OCI-LY1 (cell line): ENCODE measurements around the gene IMMT.

Experiments
- EZH2 ChIP-seq: fragments of 200-600 bp; sonication (generic), shearing (Covaris generic); IDR thresholded peaks from 2 replicates; pipeline ENCODE4 v1.8.0; 2017; ENCODE audit warnings: borderline replicate concordance, mixed run types, mild to moderate bottlenecking, antibody characterized with exemption, low read length, moderate library complexity, mixed read lengths
- TF ChIP-seq, protein P1 (sequence below): fragments of 200-600 bp; sonication (generic), shearing (Covaris generic); IDR thresholded peaks from 2 replicates; pipeline ENCODE4 v1.5.1; 2017; ENCODE audit warnings: mild to moderate bottlenecking, antibody characterized with exemption, low read length, moderate library complexity, mixed read lengths

DNA sequence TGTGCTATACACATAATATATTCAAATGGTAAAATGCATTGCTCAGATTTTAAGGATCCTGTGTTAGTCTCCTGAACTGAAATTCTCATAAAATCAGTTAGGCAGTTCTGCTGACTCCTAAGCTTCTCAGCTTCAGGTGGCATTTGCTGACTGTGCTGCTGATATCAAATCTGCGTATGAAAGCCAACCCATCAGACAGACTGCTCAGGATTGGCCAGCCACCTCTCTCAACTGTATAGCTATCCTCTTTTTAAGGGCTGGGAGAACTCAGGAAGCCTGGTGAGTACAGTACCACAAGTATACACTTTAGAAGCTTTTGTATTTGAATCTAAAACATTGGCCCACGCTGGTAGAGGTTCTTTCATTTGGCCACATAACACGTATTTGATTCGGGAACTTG, 60.6 kb downstream of the IMMT start:
- TF ChIP-seq, protein P1, sequence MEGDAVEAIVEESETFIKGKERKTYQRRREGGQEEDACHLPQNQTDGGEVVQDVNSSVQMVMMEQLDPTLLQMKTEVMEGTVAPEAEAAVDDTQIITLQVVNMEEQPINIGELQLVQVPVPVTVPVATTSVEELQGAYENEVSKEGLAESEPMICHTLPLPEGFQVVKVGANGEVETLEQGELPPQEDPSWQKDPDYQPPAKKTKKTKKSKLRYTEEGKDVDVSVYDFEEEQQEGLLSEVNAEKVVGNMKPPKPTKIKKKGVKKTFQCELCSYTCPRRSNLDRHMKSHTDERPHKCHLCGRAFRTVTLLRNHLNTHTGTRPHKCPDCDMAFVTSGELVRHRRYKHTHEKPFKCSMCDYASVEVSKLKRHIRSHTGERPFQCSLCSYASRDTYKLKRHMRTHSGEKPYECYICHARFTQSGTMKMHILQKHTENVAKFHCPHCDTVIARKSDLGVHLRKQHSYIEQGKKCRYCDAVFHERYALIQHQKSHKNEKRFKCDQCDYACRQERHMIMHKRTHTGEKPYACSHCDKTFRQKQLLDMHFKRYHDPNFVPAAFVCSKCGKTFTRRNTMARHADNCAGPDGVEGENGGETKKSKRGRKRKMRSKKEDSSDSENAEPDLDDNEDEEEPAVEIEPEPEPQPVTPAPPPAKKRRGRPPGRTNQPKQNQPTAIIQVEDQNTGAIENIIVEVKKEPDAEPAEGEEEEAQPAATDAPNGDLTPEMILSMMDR: no peak
- TF ChIP-seq EZH2: no peak
